IMR-90 (cell line): ENCODE results near the gene CDK18.

Experiments
- CHD1 ChIP-seq: IDR thresholded peaks from 2 replicates; pipeline ENCODE4 v1.6.1; 2012; ENCODE audit warnings: low read depth, low read length, improper control_type of control experiment
- CTCF ChIP-seq: conservative IDR thresholded peaks from 2 replicates; pipeline ENCODE4 v1.5.1; 2012; ENCODE audit warnings: mild to moderate bottlenecking, low read depth, low read length, improper control_type of control experiment
- MAFK ChIP-seq: IDR thresholded peaks from 2 replicates; pipeline ENCODE4 v1.6.1; 2012; ENCODE audit warnings: low read depth, low read length, improper control_type of control experiment
- POLR2A ChIP-seq: IDR thresholded peaks from 2 replicates; pipeline ENCODE4 v1.6.1; 2012; ENCODE audit warnings: mild to moderate bottlenecking, low read depth, low read length
- RCOR1 ChIP-seq: IDR thresholded peaks from 2 replicates; pipeline ENCODE4 v1.6.1; 2012; ENCODE audit warnings: mild to moderate bottlenecking, low read length, improper control_type of control experiment; ENCODE audit not compliant: insufficient replicate concordance
- SMC3 ChIP-seq: fragments of 150-350 bp; IDR thresholded peaks from 2 replicates; pipeline ENCODE4 v1.6.1; 2016; ENCODE audit warnings: low read depth, mild to moderate bottlenecking, antibody characterized with exemption, low read length, moderate library complexity

GRCh38 chr1:205567716-205568115 is 63.2 kb downstream of the CDK18 start:
- TF ChIP-seq POLR2A = no peak
- no peak for TF ChIP-seq CTCF
- no peak for TF ChIP-seq SMC3
- TF ChIP-seq MAFK = no peak
- no peak for TF ChIP-seq CHD1
- TF ChIP-seq RCOR1 = no peak
